ENCODE measurements around the gene GP5.

DNA sequence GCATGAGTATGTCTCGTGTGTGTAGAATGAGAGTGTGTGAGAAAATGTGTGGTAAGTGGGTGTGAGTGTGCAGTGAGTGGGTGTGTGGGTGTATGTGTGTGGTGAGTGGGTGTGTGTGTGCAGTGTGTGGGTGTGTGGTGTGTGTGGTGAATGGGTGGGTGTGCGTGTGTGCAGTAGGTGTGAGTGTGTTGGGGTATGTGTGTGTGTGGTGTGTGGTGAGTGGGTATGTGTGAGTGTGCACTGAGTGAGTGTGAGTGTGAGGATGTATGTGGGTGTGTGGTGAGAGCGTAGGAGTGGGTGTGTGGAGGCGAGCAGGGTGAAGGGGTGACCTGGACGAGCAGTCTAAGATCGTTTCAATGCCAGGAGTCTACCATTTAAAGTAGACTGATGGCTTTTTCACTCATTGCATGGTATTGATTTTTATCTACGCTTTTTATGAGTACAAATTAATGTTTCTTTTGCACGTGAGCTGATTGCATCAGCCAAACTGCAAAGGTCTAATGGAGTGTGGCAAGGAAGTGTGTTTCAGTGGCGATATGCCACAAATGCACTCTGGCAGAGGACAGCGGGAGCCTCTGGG is 46.3 kb downstream of the GP5 start:
- TF ChIP-seq, protein P1, sequence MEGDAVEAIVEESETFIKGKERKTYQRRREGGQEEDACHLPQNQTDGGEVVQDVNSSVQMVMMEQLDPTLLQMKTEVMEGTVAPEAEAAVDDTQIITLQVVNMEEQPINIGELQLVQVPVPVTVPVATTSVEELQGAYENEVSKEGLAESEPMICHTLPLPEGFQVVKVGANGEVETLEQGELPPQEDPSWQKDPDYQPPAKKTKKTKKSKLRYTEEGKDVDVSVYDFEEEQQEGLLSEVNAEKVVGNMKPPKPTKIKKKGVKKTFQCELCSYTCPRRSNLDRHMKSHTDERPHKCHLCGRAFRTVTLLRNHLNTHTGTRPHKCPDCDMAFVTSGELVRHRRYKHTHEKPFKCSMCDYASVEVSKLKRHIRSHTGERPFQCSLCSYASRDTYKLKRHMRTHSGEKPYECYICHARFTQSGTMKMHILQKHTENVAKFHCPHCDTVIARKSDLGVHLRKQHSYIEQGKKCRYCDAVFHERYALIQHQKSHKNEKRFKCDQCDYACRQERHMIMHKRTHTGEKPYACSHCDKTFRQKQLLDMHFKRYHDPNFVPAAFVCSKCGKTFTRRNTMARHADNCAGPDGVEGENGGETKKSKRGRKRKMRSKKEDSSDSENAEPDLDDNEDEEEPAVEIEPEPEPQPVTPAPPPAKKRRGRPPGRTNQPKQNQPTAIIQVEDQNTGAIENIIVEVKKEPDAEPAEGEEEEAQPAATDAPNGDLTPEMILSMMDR (IDR thresholded peaks at IDR 0.05), result no peak
- no peak for TF ChIP-seq POLR2A (IDR thresholded peaks at IDR 0.05; ENCODE audit: low read depth)
- no peak for TF ChIP-seq EP300 (IDR thresholded peaks at IDR 0.05)
